ACHN (cell line): ENCODE results near the gene CACNA1I.

Source experiments
- DNase-seq: peaks from one replicate; pipeline ENCODE4 v3.0.0-alpha.2; 2015
- in situ Hi-C: cut with HindIII; loops from 2 replicates; pipeline ENCODE4 v1.10.0; 2017; ENCODE audit warnings: low sequenced_read_pairs, low pct_ligation_motif_present, low pct_unique_long_range_greater_than_20kb

CACNA1I gene

DNA sequence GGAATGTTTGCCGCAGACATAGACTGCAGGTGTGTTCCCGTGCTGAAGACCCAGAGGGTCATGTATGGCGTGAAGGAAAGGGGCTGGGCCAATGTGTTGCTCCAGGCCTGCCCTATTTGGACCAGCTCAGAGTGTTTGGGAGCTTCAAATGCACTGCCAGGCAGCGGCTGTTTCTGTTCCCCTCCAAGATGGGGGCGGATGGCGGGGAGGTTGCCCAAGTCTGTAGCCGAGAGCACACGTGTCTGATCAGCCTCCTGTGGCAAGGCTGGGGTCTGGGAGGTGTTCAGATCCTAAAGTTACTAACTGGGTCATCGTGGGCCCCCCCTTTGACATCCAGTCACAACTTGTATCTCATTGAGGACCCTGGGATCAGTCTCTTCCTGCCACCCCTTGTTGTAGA is 45.5 kb downstream of the CACNA1I start:
- in situ Hi-C loops, result no loop called here
- no peak for DNase-seq

DNA sequence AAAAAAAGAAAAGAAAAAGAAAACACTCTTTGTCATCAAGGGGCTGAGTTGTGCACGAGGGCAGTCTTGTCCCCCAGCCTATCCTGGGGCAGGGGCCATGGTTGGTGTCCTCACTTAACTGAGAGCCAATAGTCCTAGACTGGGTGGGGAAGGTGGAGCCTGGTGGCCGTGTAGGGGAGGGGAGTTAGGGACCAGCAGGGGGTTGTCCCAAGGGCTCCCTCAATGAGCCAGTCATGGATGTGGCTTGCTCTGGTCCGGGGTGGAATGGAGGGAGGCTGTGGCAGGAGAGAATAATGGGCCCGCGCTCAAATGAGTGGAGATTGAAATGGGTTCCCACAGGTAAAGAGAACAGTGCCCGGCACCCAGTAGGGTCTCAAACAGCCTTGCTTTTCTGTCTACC is 46.2 kb downstream of the CACNA1I start:
- DNase-seq, result no peak
- in situ Hi-C loops, result no loop called here

DNA sequence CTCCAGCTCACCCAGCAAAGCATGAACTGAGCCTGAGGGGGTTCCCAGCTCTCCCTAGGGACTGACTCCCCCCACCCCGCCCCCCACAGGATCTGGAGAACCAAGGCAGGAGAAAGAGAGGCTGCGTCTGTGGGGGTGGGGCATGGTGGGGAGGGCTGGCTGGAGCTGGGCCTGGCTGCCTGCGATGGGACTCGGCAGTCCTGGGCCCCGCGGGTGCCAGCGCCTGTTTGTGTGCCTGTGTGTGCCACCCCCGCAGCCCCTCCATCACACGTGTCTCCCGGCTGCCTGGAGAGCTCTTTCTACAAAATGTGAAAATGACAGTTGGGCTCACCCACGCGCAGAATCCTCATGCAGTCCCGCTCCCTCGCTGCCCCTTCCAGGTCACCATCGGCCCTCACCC is 46.8 kb downstream of the CACNA1I start:
- in situ Hi-C loops, result no loop called here
- DNase-seq, result no peak

DNA sequence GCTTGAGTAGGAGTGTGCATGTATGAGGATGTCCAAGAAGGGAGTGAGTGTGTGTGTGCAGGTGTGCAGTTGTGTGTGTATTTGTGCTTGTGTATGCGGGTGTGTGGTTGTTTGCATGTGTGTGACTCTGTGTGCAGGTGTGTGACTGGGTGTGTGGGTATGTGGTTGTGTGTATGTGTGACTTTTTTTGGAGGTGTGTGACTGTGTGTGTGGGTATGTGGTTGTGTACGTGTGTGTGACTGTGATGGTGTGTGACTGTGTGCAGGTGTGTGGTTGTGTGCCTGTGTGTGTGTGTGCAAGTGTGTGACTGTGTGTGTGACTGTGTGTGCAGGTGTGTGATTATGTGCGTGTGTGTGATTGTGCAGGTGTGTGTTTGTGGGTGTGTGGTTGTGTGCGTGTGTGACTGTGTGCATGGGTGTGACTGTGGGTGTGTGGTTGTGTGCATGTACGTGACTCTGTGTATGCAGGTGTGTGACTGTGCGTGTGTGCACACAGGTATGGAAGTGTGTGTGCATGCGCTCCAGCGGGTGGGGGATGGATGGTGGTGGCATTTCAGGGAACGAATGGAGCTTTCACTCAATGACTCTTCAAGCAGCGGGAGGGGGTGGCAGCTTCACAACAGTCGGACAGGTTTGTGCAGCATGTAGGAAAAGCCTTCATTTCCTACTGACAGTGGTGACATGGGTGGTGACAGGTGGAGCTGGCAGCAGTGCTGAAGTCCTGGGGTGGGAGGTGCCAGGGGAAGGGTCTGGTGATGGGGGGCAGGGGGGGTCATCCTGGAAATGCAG is 47.6 kb downstream of the CACNA1I start:
- DNase-seq, result no peak
- in situ Hi-C loops, result no loop called here

DNA sequence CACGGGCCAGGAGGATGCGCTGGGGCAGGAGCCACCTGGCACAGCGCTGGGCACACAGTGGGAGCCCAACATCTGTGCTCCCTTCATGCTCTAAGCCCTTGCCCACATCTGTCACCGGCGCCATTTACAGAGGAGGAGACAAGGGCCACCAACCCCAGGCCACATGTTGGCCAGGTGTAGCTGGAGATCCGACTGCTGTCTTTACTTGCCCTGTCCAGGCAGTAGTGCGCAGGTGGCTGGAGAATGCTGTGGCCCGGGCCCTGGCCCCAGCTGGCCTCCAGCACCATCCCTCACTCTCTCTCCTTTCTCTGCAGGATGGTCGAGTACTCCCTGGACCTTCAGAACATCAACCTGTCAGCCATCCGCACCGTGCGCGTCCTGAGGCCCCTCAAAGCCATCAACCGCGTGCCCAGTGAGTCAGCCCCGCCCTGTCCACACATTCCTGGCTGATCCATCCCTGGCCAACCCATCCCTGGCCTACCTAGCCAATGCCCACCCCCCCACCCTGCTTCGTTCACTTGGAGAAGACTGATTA is 48.5 kb downstream of the CACNA1I start:
- in situ Hi-C loops, result no loop called here
- DNase-seq, result no peak

DNA sequence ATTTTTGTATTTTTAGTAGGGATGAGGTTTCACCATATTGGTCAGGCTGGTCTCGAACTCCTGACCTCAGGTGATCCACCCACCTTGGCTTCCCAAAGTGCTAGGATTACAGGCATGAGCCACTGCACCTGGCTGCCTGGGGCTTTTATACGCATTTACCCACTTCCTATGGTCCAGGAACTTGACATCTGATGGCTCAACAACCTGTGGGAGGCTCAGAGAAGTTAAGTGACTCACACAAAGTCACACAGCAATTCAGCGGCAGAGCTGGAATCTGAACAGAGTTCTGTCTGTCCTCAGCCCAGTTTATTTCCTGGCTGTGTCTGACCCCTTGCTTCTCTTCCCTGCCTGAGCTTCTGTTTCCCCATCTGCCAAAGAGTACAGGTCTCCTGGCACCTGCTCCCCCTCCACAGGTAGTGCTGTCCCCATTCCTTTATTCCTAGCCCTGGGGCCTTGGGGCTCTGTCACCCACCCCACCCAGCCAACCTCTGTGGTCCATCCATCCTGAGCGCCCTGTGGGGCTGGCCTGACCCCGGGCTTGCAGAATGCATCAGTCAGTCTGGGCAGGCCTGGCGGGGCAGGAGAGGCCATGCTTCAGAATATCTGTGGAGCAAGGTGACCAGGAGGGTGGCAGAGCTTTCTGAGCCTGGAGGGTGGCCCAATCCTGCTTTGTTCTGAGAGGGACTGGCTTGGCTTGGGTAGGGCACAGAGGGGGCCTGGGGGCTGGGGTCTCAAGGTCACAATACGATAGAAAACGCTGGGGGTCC is 50.6 kb downstream of the CACNA1I start:
- DNase-seq, result no peak
- in situ Hi-C loops, result no loop called here

DNA sequence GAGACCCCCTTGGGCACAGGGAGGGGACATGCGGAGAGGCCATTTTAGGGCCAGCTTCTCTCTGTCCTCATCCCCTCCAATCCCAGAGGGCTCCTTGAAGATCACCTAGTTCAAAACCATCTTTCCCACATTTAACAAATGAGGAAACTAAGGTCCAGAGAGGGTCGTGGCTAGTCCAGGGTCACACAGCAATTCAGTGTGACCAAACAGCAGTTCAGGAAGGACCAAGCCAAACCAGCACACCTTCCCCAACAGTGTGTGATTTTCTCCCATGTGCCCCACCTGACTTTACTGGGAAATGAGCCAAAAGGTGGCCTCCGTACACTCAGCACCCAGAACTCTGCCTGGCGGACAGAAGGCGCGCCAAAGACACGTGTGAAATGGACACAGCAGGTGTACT is 51.3 kb downstream of the CACNA1I start:
- in situ Hi-C loops, result no loop called here
- no peak for DNase-seq

DNA sequence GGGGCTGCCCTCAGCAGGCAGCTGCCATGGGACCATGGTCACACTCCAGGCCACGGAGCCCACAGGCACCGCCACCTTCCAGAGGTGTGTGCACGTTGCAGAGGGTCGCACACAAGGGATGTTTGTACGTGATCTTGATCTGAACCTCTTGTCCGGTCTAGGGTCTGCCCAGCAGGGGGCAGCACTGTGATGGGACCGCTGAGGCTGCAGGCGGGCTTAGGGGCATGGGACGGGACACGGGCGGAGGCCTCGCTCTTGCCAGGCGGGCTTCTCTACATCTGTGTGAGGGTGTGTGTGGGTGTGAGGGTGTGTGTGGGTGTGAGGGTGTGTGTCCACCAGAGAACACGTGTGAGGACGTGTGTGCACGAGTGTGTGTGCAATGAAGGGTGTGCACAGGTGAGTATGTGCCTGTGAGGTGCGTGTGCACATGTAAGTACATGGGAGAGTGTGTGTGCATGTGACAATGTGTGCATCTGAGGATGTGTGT is 52.4 kb downstream of the CACNA1I start:
- peak; percentile 22 for DNase-seq
- in situ Hi-C loops, result no loop called here

DNA sequence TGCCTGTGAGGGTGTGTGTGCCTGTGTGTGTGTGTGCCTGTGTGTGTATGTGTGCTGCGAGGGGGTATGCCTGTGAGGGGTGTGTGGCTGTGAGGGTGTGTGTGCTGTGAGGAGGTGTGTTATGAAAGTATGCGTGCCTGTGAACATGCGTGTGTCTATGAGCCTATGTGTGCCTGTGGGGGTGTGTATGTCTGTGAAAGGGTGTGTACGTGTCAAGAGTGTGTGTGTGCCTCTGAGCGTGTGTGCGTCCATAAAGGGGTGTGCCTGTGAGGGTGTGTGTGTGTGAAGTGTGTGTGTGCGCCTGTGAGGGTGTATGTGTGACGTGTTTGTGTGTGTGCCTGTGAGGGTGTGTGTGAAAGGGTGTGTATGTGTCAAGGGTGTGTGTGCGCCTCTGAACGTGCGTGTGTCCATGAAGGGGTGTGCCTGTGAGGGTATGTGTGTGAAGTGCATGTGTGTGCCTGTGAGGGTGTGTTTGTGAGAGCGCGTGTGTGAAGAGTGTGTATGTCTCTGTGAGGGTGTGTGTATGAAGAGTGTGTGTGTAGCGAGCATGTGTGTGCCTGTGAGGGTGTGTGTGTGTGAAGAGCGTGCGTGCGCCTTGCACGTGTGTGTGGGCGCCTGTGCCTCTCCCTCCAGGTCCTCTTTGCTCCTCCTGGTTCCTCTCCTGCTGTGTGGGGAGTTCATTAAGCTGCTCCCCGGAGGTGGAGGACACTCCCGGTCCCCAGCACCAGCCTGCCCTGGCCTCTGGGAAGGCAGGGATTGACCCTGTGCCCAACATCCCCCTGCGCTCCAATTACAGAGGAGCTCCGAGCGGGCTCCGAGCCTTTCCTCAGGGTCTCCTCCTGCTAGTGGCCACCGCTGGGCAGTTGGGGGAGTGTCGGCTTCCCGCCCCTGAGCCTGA is 53.3 kb downstream of the CACNA1I start:
- no peak for DNase-seq
- in situ Hi-C loops, result no loop called here

DNA sequence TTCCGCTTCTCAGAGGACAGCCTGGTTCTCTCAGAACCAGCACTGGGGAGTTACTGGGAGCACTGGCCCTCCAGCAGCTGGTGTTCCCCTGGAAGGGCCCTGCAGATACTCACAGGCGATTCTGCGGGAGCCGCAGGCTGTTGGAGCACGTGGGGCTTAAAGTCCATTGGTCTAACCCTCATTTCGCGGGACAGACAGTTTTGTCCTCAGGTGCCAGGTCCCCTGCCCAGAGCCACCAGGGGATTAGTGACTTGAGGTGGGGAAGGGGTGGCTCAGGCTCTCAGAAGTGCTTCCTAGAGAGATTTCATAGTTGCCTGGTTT is 53.9 kb downstream of the CACNA1I start:
- in situ Hi-C loops, result no loop called here
- no peak for DNase-seq

DNA sequence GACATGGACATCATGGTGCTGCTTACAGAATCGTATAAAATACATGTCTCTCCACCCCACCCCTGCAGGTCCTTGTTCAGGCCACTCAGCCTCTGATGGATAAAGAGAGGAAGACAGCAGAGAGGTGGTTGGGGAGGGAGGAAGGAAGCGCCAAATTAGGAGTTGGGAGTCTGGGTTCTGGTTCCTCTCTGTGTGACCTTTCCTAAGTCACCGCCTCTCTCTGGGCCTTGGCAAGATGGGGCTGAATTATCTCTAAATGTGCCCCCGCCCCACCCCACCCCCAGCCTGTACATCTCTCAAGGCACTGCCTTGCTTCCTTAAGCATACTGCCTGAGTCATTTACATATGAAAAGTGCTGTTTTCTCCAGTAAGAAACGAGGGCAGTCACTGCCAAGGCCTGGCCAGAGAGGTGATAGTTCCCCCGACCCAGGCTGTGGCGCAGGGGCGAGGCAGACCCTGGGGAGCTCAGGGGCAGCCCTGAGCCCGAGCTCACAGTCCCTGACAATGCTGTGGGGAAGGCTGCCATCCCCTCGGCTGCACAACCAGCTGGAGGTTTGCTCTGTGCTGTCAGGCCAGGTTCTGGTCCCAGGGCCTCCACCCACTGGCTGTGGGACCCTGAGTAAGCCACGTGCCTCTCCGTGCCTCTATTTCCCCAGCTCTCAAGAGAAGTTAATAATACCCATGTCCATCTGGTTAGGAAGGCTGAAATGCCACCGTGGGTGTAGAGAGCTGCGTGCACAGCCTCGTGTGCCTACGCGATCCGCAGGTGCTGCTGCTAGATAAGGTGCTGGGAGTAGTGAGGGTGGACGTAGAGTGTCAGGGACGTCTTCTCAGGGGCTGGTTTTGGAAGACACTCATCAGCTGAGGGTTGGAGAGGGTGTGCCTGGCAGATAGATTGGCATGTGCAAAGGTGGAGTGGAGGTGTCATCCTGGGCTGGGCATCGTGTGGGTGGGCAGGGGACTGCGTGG is 55.3 kb downstream of the CACNA1I start:
- in situ Hi-C loops, result no loop called here
- DNase-seq, result no peak

DNA sequence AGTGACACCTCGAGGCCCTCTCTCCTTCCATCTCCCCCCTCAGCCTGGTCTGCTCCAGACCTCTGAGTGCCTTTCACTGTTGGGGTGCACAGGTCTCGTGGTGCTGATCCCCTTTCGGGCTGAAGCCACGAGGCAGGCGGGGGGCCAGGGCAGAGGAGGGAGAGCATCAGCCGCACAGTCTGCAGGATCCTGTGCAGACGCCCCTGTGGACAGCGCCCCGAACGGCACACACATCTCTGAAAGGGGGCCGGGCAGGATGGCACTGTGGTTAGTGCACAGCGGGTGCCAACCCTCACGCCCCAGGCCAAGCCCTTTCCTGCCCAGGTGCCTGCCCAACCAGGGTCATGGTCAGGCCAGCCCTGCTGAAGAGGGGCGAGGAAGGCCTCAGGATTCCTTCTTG is 56.7 kb downstream of the CACNA1I start:
- DNase-seq, result no peak
- in situ Hi-C loops, result no loop called here

DNA sequence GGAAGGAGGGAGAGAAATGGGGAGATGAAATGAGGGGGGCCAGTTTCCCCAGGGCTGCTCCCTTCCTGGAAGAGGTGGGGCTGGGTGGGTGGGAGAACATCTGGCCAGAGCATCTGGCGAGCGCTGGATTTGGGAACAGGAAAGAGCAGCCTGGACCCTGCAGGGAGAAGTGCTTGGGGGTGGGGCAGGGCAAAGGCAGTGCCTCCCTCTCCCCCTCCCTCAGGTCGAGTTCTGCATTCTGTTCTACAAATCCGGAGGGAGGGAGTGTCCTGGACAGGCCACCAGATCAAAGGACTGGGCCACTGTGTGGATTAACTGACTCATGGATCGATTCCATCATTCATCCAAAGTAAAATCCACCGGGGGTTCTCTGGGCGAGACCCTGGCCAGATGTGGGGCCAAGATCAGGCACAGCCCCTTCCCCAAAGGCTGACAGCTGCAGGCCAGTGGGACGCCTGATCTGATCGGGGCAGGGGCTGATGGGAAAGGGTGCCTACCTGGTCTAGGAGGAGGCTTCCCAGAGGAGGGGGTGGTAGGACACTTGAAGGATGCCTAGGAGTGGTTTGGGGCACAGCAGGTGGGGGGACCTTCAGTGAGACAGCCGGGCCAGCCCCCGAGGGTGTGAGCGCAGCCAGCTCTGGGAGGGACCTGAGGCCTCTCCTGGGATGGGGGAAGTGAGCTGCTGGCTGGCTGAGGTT is 57.5 kb downstream of the CACNA1I start:
- no peak for DNase-seq
- in situ Hi-C loops, result no loop called here

DNA sequence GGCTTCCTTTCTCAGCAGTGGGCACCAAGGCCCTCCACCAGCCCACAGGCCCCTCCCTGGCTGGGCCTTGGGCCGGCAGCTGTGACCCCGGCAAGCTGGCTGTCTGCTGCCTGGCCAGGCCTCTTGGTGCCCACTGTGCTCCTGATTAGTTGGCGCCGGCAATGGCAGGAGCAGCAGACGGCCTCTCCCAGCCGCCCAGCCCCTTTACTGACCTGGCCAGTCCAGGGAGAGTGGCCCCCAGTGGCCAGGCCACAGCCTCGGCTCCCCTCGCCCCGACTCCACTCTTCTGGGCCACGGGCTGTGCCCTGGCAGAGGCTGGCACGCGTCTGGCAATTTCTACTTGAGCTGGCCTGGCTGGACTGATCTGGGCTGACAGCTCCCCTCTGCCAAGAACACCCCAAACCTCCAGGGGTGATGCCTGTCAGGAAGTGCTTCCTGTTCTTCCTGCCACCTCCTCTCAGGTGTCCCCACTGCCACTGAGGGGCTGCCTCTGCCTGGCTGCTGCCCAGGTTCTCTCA is 58.1 kb downstream of the CACNA1I start:
- in situ Hi-C loops, result no loop called here
- DNase-seq, result no peak

DNA sequence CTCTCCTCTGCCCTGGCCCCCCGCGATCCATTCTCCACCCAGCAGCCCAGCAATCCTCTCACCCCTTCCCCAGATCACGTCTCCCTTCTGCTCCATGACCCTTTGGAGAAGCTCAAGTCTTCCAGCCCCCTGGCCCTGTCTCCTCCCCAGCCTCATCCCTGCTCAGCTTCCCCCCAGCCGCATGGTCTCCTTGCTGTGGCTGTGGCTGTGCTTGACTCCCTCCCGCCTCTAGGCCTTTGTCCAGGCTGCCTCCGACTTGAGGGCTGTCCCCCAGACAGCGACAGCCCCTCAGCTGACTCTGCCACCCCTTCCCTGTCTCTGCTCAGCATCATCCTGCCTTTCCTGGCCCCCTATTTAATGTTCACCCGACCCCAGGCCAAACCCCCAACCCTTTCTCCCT is 59.3 kb downstream of the CACNA1I start:
- in situ Hi-C loops, result no loop called here
- no peak for DNase-seq

DNA sequence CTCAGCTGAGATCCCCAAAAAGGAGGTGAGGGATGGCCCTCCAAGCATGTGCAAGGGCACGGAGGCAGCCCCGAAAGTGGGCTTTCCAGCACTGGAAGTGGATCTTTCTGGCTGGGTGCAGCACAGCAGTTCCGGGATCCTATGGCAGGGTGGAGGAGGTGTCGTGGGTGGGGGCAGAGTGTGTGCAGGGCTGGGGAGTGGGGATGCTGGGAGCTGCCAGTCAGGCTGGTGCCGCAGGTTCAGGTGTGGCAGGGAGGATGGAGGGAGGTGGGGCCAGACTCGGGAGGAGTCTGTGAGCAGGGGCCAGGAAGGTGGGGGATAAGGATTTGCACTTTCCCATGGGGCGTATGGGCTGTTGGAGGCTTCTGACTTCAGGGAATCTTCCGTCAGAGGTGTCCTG is 60.2 kb downstream of the CACNA1I start:
- no peak for DNase-seq
- in situ Hi-C loops, result no loop called here
